Activated CD8-positive, alpha-beta memory T cell treated with anti-CD3 and anti-CD28 coated beads, Interleukin-2, amount 50 U/mL, for 4 hours (primary cell): ENCODE measurements around the gene PKN2.
A peak's percentile ranks its signal among the peaks of the same experiment; 100 is the strongest.

Experiments used
- DNase-seq: peaks from one replicate; pipeline ENCODE4 v3.0.0-alpha.2; 2020

PKN2 gene

GRCh38 chr1:88683541-88684481, at the start of gene PKN2:
PKN2 (plus strand) TSS chr1:88684273; CDS start chr1:88684581, 308 bp downstream.
- DNase-seq: peak; percentile 97

GRCh38 chr1:88634538-88634937, 49.5 kb upstream of the PKN2 start:
- DNase-seq: no peak

GRCh38 chr1:88640060-88640459, 44.0 kb upstream of the PKN2 start:
- no peak for DNase-seq

- DNase-seq: no peak
These were observed 38.2 kb upstream of the PKN2 start for GRCh38 chr1:88645886-88646285.

- DNase-seq: no peak
These were observed 37.4 kb upstream of the PKN2 start for GRCh38 chr1:88646476-88647248.

- DNase-seq: no peak
These were observed 36.8 kb upstream of the PKN2 start for GRCh38 chr1:88647249-88647645.

- DNase-seq: no peak
These were observed 36.2 kb upstream of the PKN2 start for GRCh38 chr1:88647749-88648415.

- no peak for DNase-seq
These were observed 35.4 kb upstream of the PKN2 start for GRCh38 chr1:88648706-88649105.

- DNase-seq: no peak
These were observed 34.1 kb upstream of the PKN2 start for GRCh38 chr1:88649932-88650331.

GRCh38 chr1:88650676-88651418, 33.2 kb upstream of the PKN2 start:
- no peak for DNase-seq

GRCh38 chr1:88655140-88655539, 28.9 kb upstream of the PKN2 start:
- DNase-seq: no peak

GRCh38 chr1:88655685-88656299, 28.3 kb upstream of the PKN2 start:
- no peak for DNase-seq

- DNase-seq: no peak
These were observed 25.7 kb upstream of the PKN2 start for GRCh38 chr1:88658419-88658818.

GRCh38 chr1:88659552-88659951, 24.5 kb upstream of the PKN2 start:
- DNase-seq: no peak

GRCh38 chr1:88661188-88661587, 22.9 kb upstream of the PKN2 start:
- no peak for DNase-seq

- no peak for DNase-seq
These were observed 21.9 kb upstream of the PKN2 start for GRCh38 chr1:88661951-88662699.

- DNase-seq: no peak
These were observed 21.4 kb upstream of the PKN2 start for GRCh38 chr1:88662723-88663122.

GRCh38 chr1:88668405-88668804, 15.7 kb upstream of the PKN2 start:
- no peak for DNase-seq

GRCh38 chr1:88670462-88670861, 13.6 kb upstream of the PKN2 start:
- no peak for DNase-seq

- DNase-seq: no peak
These were observed 10.6 kb upstream of the PKN2 start for GRCh38 chr1:88673446-88673845.

GRCh38 chr1:88678405-88678804, 5.7 kb upstream of the PKN2 start:
- DNase-seq: no peak
